Transverse colon (tissue), 3 donors: Measurements from ENCODE around the gene CLDN14.

Experiments
- EP300 ChIP-seq: sonication (generic); formaldehyde crosslinking; IDR thresholded peaks from one replicate; pipeline ENCODE4 v1.6.1; 2017; ENCODE audit warnings: antibody characterized with exemption, low read depth
- TF ChIP-seq, protein P1 (sequence below), 5 experiments: fragments of 200-600 bp in 3 of 5; fragments of 450-650 bp in 2 of 5; sonication (generic) in 3 of 5; IDR thresholded peaks; 1 replicate in 2 of 5; 2 replicates in 3 of 5; pipeline ENCODE4 v1.5.1; 2016 to 2017; ENCODE audit warnings: antibody characterized with exemption in 5 of 5, inconsistent platforms in 3 of 5, mild to moderate bottlenecking in 2 of 5, moderate library complexity in 1 of 5

- TF ChIP-seq EP300, result no peak
- TF ChIP-seq, protein P1, sequence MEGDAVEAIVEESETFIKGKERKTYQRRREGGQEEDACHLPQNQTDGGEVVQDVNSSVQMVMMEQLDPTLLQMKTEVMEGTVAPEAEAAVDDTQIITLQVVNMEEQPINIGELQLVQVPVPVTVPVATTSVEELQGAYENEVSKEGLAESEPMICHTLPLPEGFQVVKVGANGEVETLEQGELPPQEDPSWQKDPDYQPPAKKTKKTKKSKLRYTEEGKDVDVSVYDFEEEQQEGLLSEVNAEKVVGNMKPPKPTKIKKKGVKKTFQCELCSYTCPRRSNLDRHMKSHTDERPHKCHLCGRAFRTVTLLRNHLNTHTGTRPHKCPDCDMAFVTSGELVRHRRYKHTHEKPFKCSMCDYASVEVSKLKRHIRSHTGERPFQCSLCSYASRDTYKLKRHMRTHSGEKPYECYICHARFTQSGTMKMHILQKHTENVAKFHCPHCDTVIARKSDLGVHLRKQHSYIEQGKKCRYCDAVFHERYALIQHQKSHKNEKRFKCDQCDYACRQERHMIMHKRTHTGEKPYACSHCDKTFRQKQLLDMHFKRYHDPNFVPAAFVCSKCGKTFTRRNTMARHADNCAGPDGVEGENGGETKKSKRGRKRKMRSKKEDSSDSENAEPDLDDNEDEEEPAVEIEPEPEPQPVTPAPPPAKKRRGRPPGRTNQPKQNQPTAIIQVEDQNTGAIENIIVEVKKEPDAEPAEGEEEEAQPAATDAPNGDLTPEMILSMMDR (IDR thresholded peaks at IDR 0.05), result no peak
These were observed 42.4 kb upstream of the CLDN14 start for GRCh38 chr21:36522219-36522808.
